T47D (cell line): ENCODE data around the gene SAMD10.
A peak's percentile ranks its signal among the peaks of the same experiment; 100 is the strongest.

Experiments used
- DNase-seq, 2 experiments: peaks; one replicate each; pipeline versions ENCODE4 v3.0.0 to v3.0.0-alpha.2; 2011 to 2012; ENCODE audit warnings: low read depth in 1 of 2, low spot score in 1 of 2
- JUND ChIP-seq: IDR thresholded peaks from 2 replicates; pipeline ENCODE4 v1.6.1; 2012; ENCODE audit warnings: low read depth
- in situ Hi-C: cut with HindIII; loops from 2 replicates; pipeline ENCODE4 v1.10.0; 2016; ENCODE audit warnings: low sequenced_read_pairs, low pct_unique_long_range_greater_than_20kb

Gene SAMD10

DNA sequence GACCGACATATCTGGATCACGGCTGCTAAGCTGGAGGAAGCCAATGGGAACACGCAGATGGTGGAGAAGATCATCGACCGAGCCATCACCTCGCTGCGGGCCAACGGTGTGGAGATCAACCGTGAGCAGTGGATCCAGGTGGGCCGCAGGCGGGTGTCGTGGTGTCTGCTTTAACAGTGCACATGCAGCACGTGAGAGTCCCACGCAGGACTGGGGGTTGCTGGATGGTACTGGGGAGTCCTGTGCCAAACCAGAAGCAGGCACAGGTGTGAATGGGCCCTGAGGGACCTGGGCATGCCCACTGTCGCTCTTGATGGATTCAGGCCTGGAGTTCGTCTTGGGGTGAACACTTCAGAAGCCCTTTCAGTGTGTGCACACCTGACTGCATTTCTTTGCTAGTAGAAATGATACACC, 31.9 kb upstream of the SAMD10 start:
- TF ChIP-seq JUND: no peak
- DNase-seq: no peak
- in situ Hi-C loops: no loop called here

GRCh38 chr20:64010711-64011237, 31.3 kb upstream of the SAMD10 start:
- in situ Hi-C loops: no loop called here
- peak in 1 of 2 experiments; percentile 37 for DNase-seq
- no peak for TF ChIP-seq JUND

- in situ Hi-C loops: no loop called here
- no peak for TF ChIP-seq JUND
- no peak for DNase-seq
Observed at GRCh38 chr20:64009811-64010387, 30.5 kb upstream of the SAMD10 start.

DNA sequence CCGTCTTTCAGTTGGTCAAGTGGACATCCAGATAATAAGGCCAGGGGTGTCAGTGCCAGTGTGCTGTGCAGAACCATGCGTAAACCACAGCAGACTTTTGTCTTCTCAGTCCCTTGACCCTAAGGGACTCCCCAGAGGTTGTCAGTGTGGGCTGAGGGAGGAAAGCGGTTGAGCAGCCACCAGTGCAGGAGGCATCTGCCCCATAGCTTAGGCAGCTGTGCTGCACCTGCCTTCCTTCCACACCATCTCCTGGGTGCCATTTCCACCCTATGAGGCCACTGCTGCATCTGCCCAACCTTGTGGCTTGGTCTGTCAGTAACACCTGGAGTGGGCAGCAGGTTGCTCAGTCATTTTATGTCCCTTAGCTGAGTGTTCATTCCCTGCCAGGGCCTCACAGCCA, 27.5 kb upstream of the SAMD10 start:
- no peak for TF ChIP-seq JUND
- no peak for DNase-seq
- in situ Hi-C loops: no loop called here

DNA sequence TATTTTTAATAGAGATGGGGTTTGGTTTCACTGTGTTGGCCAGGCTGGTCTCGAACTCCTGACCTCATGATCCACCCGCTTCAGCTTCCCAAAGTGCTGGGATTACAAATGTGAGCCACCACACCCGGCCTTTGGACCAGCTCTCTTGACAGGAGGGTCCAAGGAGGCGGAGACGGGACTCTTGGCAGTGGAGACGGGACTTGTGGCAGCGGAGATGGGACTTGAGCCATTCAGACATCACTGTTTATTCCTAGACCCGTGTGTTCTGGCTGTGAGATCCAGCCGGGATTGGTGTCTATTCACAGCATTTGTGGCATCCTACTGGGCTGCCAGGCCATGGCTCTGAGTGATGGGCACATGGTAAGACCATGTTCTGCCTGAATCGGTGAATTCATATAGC, 27.0 kb upstream of the SAMD10 start:
- in situ Hi-C loops: no loop called here
- DNase-seq: no peak
- no peak for TF ChIP-seq JUND

DNA sequence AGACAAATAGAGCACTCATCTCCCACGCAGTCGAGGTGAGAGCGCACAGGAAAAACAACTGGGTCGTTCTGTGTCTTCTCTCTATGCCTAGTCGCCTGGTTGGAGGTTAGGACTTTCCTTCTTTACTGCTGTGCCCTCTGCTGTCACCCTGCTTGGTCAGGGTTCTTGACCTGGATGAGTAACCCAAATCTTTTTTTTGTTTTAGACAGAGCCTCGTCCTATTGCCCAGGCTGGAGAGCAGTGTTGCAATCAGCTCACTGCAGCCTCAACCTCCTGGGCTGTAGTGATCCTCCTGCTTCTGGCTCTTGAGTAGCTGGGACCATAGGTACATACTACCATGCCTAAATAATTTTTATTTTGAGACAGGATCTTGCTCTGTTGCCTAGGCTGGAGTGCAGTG, 26.0 kb upstream of the SAMD10 start:
- no peak for DNase-seq
- no peak for TF ChIP-seq JUND
- in situ Hi-C loops: no loop called here

GRCh38 chr20:64003960-64004725, 24.7 kb upstream of the SAMD10 start:
- no peak for TF ChIP-seq JUND
- in situ Hi-C loops: no loop called here
- no peak for DNase-seq

DNA sequence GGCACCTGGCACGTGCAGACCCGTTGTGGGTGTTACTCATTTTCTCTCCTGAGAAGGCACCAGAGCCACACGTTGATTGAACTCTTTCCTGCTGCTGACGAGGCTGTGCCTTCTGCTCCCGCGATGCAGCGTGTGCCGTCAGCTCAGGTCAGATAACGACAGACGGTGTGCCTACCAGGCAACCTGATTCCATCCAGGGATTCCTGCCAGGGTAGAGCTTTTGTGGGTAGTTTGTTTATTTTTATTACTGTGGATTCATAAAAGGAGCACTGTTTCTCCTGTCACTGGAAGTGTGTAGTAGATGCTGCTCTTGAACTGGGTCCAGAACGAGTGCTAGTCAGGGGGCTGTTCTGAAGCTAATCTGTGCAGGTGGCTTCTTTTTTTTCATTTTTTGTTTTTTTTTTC, 22.2 kb upstream of the SAMD10 start:
- DNase-seq: no peak
- TF ChIP-seq JUND: no peak
- in situ Hi-C loops: no loop called here

GRCh38 chr20:64000906-64001305, 21.5 kb upstream of the SAMD10 start:
- TF ChIP-seq JUND: no peak
- no peak for DNase-seq
- in situ Hi-C loops: no loop called here

DNA sequence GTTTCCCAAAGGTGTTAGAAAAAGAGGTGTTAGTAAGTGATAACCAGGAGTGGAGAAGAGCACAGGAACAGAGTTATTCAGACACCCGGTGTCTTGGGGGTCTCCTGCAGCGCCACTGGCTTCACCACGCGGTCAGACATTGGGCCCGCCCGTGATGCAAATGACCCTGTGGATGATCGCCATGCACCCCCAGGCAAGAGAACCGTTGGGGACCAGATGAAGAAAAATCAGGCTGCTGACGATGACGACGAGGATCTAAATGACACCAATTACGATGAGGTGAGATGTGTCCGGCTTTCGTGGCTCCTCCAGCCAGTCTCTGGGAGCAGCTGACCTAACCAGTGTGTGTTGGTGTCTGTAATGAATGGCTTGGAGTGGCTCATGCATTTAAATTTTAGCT, 3.5 kb upstream of the SAMD10 start:
- in situ Hi-C loops: no loop called here
- no peak for TF ChIP-seq JUND
- no peak for DNase-seq

DNA sequence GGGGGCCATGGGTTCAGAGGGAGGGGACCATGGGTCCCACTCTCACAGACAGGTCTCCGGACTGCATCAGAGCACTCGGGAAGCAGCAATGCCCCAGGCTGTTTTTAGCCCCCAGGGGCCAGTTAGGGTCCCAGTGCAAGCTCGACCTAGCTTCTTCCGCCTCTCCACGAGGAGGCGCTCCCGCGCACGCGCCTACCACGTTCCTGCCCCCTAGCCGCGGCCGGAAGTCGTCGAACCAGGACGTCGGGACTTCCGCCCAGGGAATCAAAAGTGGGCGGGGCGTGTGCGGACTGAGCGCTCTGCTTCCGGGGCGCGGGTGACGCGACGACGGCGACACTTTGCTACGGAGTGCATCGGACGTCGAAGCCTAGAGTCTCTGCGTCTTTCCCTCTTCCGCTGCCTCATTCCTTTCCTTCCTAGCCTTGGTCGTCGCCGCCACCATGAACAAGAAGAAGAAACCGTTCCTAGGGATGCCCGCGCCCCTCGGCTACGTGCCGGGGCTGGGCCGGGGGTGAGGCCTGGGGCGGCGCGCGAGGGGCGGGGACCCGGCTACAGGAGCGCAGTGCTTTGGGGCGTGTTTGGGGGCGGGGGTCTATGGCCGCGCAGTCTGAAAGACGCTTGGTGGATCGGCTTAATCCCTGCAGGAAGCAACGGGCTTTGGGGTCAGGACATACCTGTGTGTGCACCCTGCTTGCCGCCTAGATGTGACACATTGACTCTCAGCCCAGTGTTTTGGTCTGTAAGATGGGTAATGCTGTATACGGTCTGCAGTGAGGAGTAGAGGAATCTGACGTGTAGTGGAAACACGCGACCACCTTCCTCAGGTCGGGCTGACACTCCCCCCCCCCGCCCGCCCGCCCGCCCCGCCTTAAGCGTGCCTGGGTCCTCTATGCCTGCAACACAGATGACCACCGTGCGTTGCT, 1.6 kb upstream of the SAMD10 start, which contains the start of gene PRPF6:
PRPF6 (plus strand) TSS at position 327 of the 923 bp plus-strand sequence; CDS start at position 441, 114 bp downstream.
- in situ Hi-C loops: no loop called here
- TF ChIP-seq JUND: no peak

GRCh38 chr20:63980317-63980805, 919 bp upstream of the SAMD10 start:
- TF ChIP-seq JUND: no peak
- peak in 1 of 2 experiments; percentile 42 for DNase-seq
- in situ Hi-C loops: no loop called here

More for the DNA sequence above, 1.6 kb upstream of the SAMD10 start, which contains the start of gene PRPF6:
- peak; percentile 98 to 99 for DNase-seq

DNA sequence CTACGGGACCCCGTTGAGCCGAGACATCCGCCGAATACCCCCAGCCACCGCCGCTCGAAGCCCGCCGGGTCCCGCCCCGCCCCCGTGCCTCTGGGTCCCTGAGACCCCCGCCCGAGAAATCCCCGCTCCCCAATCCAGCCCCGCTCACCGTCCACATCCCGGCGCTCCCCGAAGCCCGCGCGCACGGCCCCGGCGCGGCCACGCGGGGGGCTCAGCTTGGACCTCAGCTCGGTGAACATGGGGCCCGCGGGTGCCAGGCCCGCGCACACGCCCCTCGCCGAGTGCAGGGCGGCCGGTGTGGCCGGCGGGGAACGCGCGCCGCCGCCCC, 249 bp downstream of the SAMD10 start:
- in situ Hi-C loops: no loop called here
- TF ChIP-seq JUND: no peak
- no peak for DNase-seq
